ENCODE measurements around the gene SSH2. TPM values are rescaled to one million over a fixed set of nuclear protein-coding genes. Genes with fewer than 3 reads are reported as not detected.
"Not testable (repeated sequence)": the region's sequence is repeated elsewhere in the genome, so short reads cannot be mapped to it uniquely, and the experiment has no call there.

Gene SSH2
- total RNA-seq, 2 experiments from 2014 or later = 32.6 to 36.1 TPM

GRCh38 chr17:29661213-29661612 lies 268.8 kb downstream of the SSH2 start:
- DNase-seq (no peak), ATAC-seq (no peak)
- CTCF ChIA-PET = no interaction called here
- peak overlapping the region; percentile 29 for H3K27ac Mint-ChIP-seq
- no peak overlapping the region for H3K4me3 Mint-ChIP-seq
- H3K9me3 Mint-ChIP-seq (ENCODE audit: low read depth) = no peaks in the 10 kb centered on the region
- peaks cover 33% of the 10 kb centered on the region for H3K36me3 Mint-ChIP-seq (ENCODE audit: low read depth)
- peaks cover 27% of the 10 kb centered on the region for H3K4me1 Mint-ChIP-seq
- POLR2A ChIA-PET = no interaction called here
- no peaks in the 10 kb centered on the region for H3K27me3 Mint-ChIP-seq
- intact Hi-C loops (cut with DNase I, micrococcal nuclease) = no loop called here

- Mint-ChIP-seq H3K36me3 (ENCODE audit: low read depth) (peaks cover 34% of the 10 kb centered on the region), H3K4me3 (no peak overlapping the region), H3K4me1 (peaks cover 10% of the 10 kb centered on the region), H3K9me3 (ENCODE audit: low read depth) (no peaks in the 10 kb centered on the region), H3K27ac (peak overlapping the region; percentile 51), H3K27me3 (no peaks in the 10 kb centered on the region)
- peak; percentile 20 for DNase-seq
- POLR2A ChIA-PET = no interaction called here
- peak; percentile 65 for ATAC-seq
- CTCF ChIA-PET = interaction anchor here (0.5 to 1.3 kb wide), 4 partner anchors 42 to 272 kb away, joined by 3 to 4 read pairs (median 3); no protein-coding TSS in a partner anchor
- intact Hi-C loops (cut with DNase I, micrococcal nuclease) = no loop called here
These were observed 270.9 kb downstream of the SSH2 start for GRCh38 chr17:29659155-29659554.

GRCh38 chr17:29655323-29655722 lies 274.7 kb downstream of the SSH2 start:
- Mint-ChIP-seq H3K36me3 (ENCODE audit: low read depth) (peaks cover 28% of the 10 kb centered on the region), H3K27ac (no peak overlapping the region)

GRCh38 chr17:29653995-29654714 lies 275.9 kb downstream of the SSH2 start:
- Mint-ChIP-seq H3K9me3 (ENCODE audit: low read depth) (no peaks in the 10 kb centered on the region), H3K4me1 (peaks cover 2% of the 10 kb centered on the region), H3K27me3 (no peaks in the 10 kb centered on the region), H3K4me3 (no peak overlapping the region), H3K36me3 (ENCODE audit: low read depth) (peaks cover 32% of the 10 kb centered on the region), H3K27ac (no peak overlapping the region)
- no peak for DNase-seq
- intact Hi-C loops (cut with DNase I, micrococcal nuclease) = no loop called here
- no peak for ATAC-seq
- ChIA-PET CTCF (interaction anchor here (0.7 to 3.3 kb wide), 10 partner anchors 11 to 277 kb away, joined by 3 to 12 read pairs (median 4); no protein-coding TSS in a partner anchor), POLR2A (interaction anchor here (0.7 kb wide), 1 partner anchor 125 kb away, joined by 4 read pairs; no protein-coding TSS in a partner anchor)

More at GRCh38 chr17:29655323-29655722, 274.7 kb downstream of the SSH2 start:
- H3K27me3 Mint-ChIP-seq = no peaks in the 10 kb centered on the region
- no peaks in the 10 kb centered on the region for H3K9me3 Mint-ChIP-seq (ENCODE audit: low read depth)
- peaks cover 5% of the 10 kb centered on the region for H3K4me1 Mint-ChIP-seq
- ATAC-seq (no peak), DNase-seq (no peak)
- ChIA-PET POLR2A (interaction anchor here (0.5 to 1.2 kb wide), 2 partner anchors 9 to 22 kb away, joined by 3 to 4 read pairs; no protein-coding TSS in a partner anchor), CTCF (interaction anchor here (0.7 to 3.3 kb wide), 7 partner anchors 12 to 124 kb away, joined by 3 to 12 read pairs (median 5); no protein-coding TSS in a partner anchor)
- H3K4me3 Mint-ChIP-seq = no peak overlapping the region
- intact Hi-C loops (cut with DNase I, micrococcal nuclease) = no loop called here

GRCh38 chr17:29652976-29653375 lies 277.1 kb downstream of the SSH2 start:
- no peak overlapping the region for H3K27ac Mint-ChIP-seq
- peaks cover 33% of the 10 kb centered on the region for H3K36me3 Mint-ChIP-seq (ENCODE audit: low read depth)

GRCh38 chr17:29651913-29652312 lies 278.1 kb downstream of the SSH2 start:
- H3K27ac Mint-ChIP-seq; H3K9me3 Mint-ChIP-seq (ENCODE audit: low read depth); H3K4me3 Mint-ChIP-seq; H3K4me1 Mint-ChIP-seq; DNase-seq; H3K27me3 Mint-ChIP-seq; POLR2A ChIA-PET; intact Hi-C loops (cut with DNase I, micrococcal nuclease); ATAC-seq: not testable (repeated sequence)
- CTCF ChIA-PET = interaction anchor here (1.2 kb wide), 1 partner anchor 13 kb away, joined by 4 read pairs; no protein-coding TSS in a partner anchor
- peaks cover 33% of the 10 kb centered on the region for H3K36me3 Mint-ChIP-seq (ENCODE audit: low read depth)

More at GRCh38 chr17:29652976-29653375, 277.1 kb downstream of the SSH2 start:
- no peaks in the 10 kb centered on the region for H3K9me3 Mint-ChIP-seq (ENCODE audit: low read depth)
- H3K4me1 Mint-ChIP-seq = no peaks in the 10 kb centered on the region
- intact Hi-C loops (cut with DNase I, micrococcal nuclease) = no loop called here
- CTCF ChIA-PET = interaction anchor here (0.6 to 3.3 kb wide), 5 partner anchors 15 to 152 kb away, joined by 3 to 12 read pairs (median 4); no protein-coding TSS in a partner anchor
- ATAC-seq (no peak), DNase-seq (no peak)
- POLR2A ChIA-PET = interaction anchor here (0.6 kb wide), 1 partner anchor 92 kb away, joined by 4 read pairs; no protein-coding TSS in a partner anchor
- H3K27me3 Mint-ChIP-seq = no peaks in the 10 kb centered on the region
- H3K4me3 Mint-ChIP-seq = no peak overlapping the region

- no peak overlapping the region for H3K4me3 Mint-ChIP-seq
- POLR2A ChIA-PET = no interaction called here
- no peaks in the 10 kb centered on the region for H3K9me3 Mint-ChIP-seq (ENCODE audit: low read depth)
- CTCF ChIA-PET = no interaction called here
- peaks cover 8% of the 10 kb centered on the region for H3K4me1 Mint-ChIP-seq
- peaks cover 28% of the 10 kb centered on the region for H3K36me3 Mint-ChIP-seq (ENCODE audit: low read depth)
- H3K27ac Mint-ChIP-seq = peak overlapping the region; percentile 15
- no peak for DNase-seq
- H3K27me3 Mint-ChIP-seq = no peaks in the 10 kb centered on the region
- intact Hi-C loops (cut with DNase I, micrococcal nuclease) = no loop called here
- ATAC-seq = peak; percentile 19
These were observed 279.6 kb downstream of the SSH2 start for GRCh38 chr17:29650396-29650795.

- peaks cover 31% of the 10 kb centered on the region for H3K36me3 Mint-ChIP-seq (ENCODE audit: low read depth)
- ATAC-seq = no peak
- ChIA-PET POLR2A (no interaction called here), CTCF (interaction anchor here (1.3 kb wide), 1 partner anchor 10 kb away, joined by 7 read pairs; no protein-coding TSS in a partner anchor)
- intact Hi-C loops (cut with DNase I, micrococcal nuclease) = no loop called here
- no peak overlapping the region for H3K4me3 Mint-ChIP-seq
- H3K27me3 Mint-ChIP-seq = no peaks in the 10 kb centered on the region
- DNase-seq = no peak
- H3K27ac Mint-ChIP-seq = no peak overlapping the region
- H3K9me3 Mint-ChIP-seq (ENCODE audit: low read depth) = no peaks in the 10 kb centered on the region
- H3K4me1 Mint-ChIP-seq = peaks cover 14% of the 10 kb centered on the region
These were observed 280.7 kb downstream of the SSH2 start for GRCh38 chr17:29649359-29649758.

GRCh38 chr17:29648005-29648404 lies 282.0 kb downstream of the SSH2 start:
- intact Hi-C loops (cut with DNase I, micrococcal nuclease) = no loop called here
- ATAC-seq (no peak), DNase-seq (no peak)
- Mint-ChIP-seq H3K4me3 (no peak overlapping the region), H3K9me3 (ENCODE audit: low read depth) (no peaks in the 10 kb centered on the region), H3K27me3 (no peaks in the 10 kb centered on the region), H3K4me1 (peaks cover 14% of the 10 kb centered on the region), H3K36me3 (ENCODE audit: low read depth) (peaks cover 33% of the 10 kb centered on the region), H3K27ac (peak overlapping the region; percentile 32)
- ChIA-PET CTCF (interaction anchor here (0.6 to 1.7 kb wide), 6 partner anchors 8 to 282 kb away, joined by 3 to 8 read pairs (median 4); partner anchors contain the start of gene SSH2), POLR2A (no interaction called here)

GRCh38 chr17:29645515-29646051 lies 284.4 kb downstream of the SSH2 start:
- POLR2A ChIA-PET = no interaction called here
- CTCF ChIA-PET = interaction anchor here (0.7 to 1.4 kb wide), 2 partner anchors 44 to 135 kb away, joined by 4 to 8 read pairs; no protein-coding TSS in a partner anchor
- intact Hi-C loops (cut with DNase I, micrococcal nuclease) = no loop called here
- ATAC-seq (peak; percentile 36), DNase-seq (peak; percentile 26)
- peaks cover 19% of the 10 kb centered on the region for H3K4me1 Mint-ChIP-seq
- peaks cover 31% of the 10 kb centered on the region for H3K36me3 Mint-ChIP-seq (ENCODE audit: low read depth)
- no peaks in the 10 kb centered on the region for H3K27me3 Mint-ChIP-seq
- H3K9me3 Mint-ChIP-seq (ENCODE audit: low read depth) = no peaks in the 10 kb centered on the region
- H3K4me3 Mint-ChIP-seq = no peak overlapping the region
- peak overlapping the region; percentile 72 for H3K27ac Mint-ChIP-seq

- H3K36me3 Mint-ChIP-seq (ENCODE audit: low read depth) = peaks cover 23% of the 10 kb centered on the region
- CTCF ChIA-PET = interaction anchor here (0.6 to 8.3 kb wide), 9 partner anchors 11 to 361 kb away, joined by 3 to 162 read pairs (median 3); no protein-coding TSS in a partner anchor
These were observed 286.2 kb downstream of the SSH2 start for GRCh38 chr17:29643817-29644160.

More at GRCh38 chr17:29643817-29644160, 286.2 kb downstream of the SSH2 start:
- Mint-ChIP-seq H3K4me1 (peaks cover 35% of the 10 kb centered on the region), H3K27me3 (no peaks in the 10 kb centered on the region), H3K9me3 (ENCODE audit: low read depth) (no peaks in the 10 kb centered on the region), H3K4me3 (no peak overlapping the region), H3K27ac (peak overlapping the region; percentile 19)
- POLR2A ChIA-PET = interaction anchor here (0.6 to 0.7 kb wide), 2 partner anchors 133 to 297 kb away, joined by 3 to 5 read pairs; no protein-coding TSS in a partner anchor
- DNase-seq (no peak), ATAC-seq (no peak)
- intact Hi-C loops (cut with DNase I, micrococcal nuclease) = no loop called here
